ENCODE data around the gene ATRAID.

Gene ATRAID

DNA sequence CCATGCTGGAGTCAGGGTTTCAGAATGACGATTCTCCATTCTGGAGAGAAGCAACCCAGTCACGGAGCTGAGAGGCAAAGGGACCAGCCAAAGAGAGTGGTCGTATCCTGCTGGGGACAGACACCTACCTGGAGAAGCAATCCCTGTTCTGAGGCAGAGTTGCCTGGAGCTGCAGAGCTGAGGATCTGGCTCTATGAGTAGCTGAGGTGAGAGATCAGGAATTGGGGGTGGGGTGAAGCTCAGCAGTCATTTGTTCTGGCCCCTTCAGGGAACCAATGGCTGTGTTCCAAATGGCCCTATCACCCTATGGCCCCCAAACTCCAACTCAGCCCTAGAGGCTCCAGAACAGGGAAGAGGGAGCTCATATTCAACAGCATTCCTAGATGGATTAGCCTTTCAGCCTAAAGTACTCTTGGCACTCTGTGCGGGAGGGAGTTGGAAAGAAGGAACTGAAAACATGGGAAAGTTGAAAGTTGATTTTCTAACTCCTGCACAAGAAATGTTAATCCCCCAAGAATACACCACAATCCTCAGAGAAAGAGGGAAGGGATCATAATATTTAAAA is 3.3 kb upstream of the ATRAID start:
- Histone ChIP-seq H3K27me3 (ENCODE audit: control insufficient read depth, insufficient read depth, low read length, poor library complexity, severe bottlenecking) (no peaks in the 10 kb centered on the region), H3K4me1 (ENCODE audit: control insufficient read depth, insufficient read depth, low read length) (peaks cover 12% of the 10 kb centered on the region), H3K9me3 (ENCODE audit: control insufficient read depth, low read length) (no peaks in the 10 kb centered on the region), H3K36me3 (ENCODE audit: control insufficient read depth, insufficient read depth, low read length) (peaks cover 44% of the 10 kb centered on the region), H3K4me3 (ENCODE audit: insufficient read depth, low read depth, low read length) (no peak overlapping the region), H3K27ac (ENCODE audit: insufficient read depth, low read depth, low read length, poor library complexity, severe bottlenecking) (no peak overlapping the region)
- WGBS, 2 experiments = 86 to 91% methylated on average over 4 of the region's 4 CpGs

- H3K36me3 ChIP-seq (ENCODE audit: control insufficient read depth, insufficient read depth, low read length) = peaks cover 33% of the 10 kb centered on the region
- no peak overlapping the region for H3K27ac ChIP-seq (ENCODE audit: insufficient read depth, low read depth, low read length, poor library complexity, severe bottlenecking)
- no peak overlapping the region for H3K4me3 ChIP-seq (ENCODE audit: insufficient read depth, low read depth, low read length)
Observed at GRCh38 chr2:27209621-27210401, 2.0 kb upstream of the ATRAID start.

DNA sequence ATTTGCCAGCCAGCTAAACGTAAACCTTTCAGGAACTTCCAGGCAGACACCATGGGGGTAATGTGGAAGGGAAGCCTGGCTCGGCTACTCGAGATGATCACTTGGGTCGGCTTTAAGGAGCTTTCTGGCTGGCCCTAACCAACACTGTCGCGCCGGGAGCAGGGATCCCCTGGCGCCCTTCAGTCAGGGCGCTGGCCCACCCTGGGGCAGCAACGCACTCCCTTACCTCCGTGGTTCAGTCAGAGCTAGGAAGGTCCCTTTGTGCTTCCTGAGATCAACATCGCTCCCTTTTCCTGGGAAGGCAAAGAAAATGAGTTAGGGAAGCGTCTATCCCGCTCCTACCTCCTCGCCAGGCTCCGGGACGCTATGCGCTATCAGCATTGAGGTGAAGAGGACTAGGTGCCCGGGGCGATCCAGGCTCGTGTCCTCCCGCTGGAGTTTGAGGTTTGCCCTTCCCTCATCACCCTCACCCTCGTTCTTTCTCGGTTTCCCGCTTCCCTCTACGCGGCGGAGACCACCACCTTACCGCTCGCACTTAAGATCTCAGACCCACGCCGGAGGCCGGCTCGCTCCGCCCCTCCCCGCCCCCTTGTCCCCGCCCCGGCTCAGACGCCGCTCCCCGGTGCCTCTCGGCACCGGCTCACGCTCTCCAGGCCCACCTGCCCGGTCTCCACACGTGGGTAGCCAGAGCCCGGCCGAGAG is 449 bp upstream of the ATRAID start:
- Histone ChIP-seq H3K4me3 (ENCODE audit: insufficient read depth, low read depth, low read length) (peak overlapping the region; percentile 94), H3K27ac (ENCODE audit: insufficient read depth, low read depth, low read length, poor library complexity, severe bottlenecking) (peak overlapping the region; percentile 63)

More at GRCh38 chr2:27209621-27210401, 2.0 kb upstream of the ATRAID start:
- no peaks in the 10 kb centered on the region for H3K9me3 ChIP-seq (ENCODE audit: control insufficient read depth, low read length)
- WGBS, 2 experiments = 91 to 93% methylated on average over 6 of the region's 6 CpGs
- H3K27me3 ChIP-seq (ENCODE audit: control insufficient read depth, insufficient read depth, low read length, poor library complexity, severe bottlenecking) = no peaks in the 10 kb centered on the region
- H3K4me1 ChIP-seq (ENCODE audit: control insufficient read depth, insufficient read depth, low read length) = peaks cover 12% of the 10 kb centered on the region

GRCh38 chr2:27212626-27213471 is 1.0 kb downstream of the ATRAID start:
- Histone ChIP-seq H3K9me3 (ENCODE audit: control insufficient read depth, low read length) (no peaks in the 10 kb centered on the region), H3K4me3 (ENCODE audit: insufficient read depth, low read depth, low read length) (peak overlapping the region; percentile 94), H3K27ac (ENCODE audit: insufficient read depth, low read depth, low read length, poor library complexity, severe bottlenecking) (peak overlapping the region; percentile 97), H3K36me3 (ENCODE audit: control insufficient read depth, insufficient read depth, low read length) (peaks cover 6% of the 10 kb centered on the region), H3K27me3 (ENCODE audit: control insufficient read depth, insufficient read depth, low read length, poor library complexity, severe bottlenecking) (no peaks in the 10 kb centered on the region), H3K4me1 (ENCODE audit: control insufficient read depth, insufficient read depth, low read length) (peaks cover 12% of the 10 kb centered on the region)
- 16% methylated on average over 34 of the region's 34 CpGs for WGBS, 2 experiments

More for the DNA sequence above, 449 bp upstream of the ATRAID start:
- 1% methylated on average over 48 of the region's 48 CpGs for WGBS, 2 experiments
- no peaks in the 10 kb centered on the region for H3K9me3 ChIP-seq (ENCODE audit: control insufficient read depth, low read length)
- H3K4me1 ChIP-seq (ENCODE audit: control insufficient read depth, insufficient read depth, low read length) = peaks cover 12% of the 10 kb centered on the region
- peaks cover 20% of the 10 kb centered on the region for H3K36me3 ChIP-seq (ENCODE audit: control insufficient read depth, insufficient read depth, low read length)
- no peaks in the 10 kb centered on the region for H3K27me3 ChIP-seq (ENCODE audit: control insufficient read depth, insufficient read depth, low read length, poor library complexity, severe bottlenecking)

DNA sequence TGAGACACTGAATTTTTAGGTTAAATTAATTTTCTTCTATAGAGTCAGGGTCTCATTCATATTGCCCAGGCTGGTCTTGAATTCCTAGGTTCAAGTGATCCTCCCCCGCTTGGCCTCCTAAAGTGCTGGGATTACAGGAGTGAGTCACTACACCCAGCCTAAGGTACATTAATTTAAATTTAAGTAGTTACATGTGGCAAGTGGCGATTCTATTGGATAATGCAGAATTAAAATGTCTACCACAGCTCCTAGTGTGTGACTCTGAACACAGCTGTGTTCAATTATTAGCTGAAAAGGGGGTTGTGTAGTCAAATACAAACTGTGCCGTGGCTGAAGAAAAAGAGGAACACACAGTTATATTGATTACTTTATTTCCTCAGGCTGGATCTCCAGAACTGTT is 3.1 kb downstream of the ATRAID start:
- Histone ChIP-seq H3K4me1 (ENCODE audit: control insufficient read depth, insufficient read depth, low read length) (peaks cover 13% of the 10 kb centered on the region), H3K9me3 (ENCODE audit: control insufficient read depth, low read length) (no peaks in the 10 kb centered on the region), H3K4me3 (ENCODE audit: insufficient read depth, low read depth, low read length) (no peak overlapping the region), H3K27ac (ENCODE audit: insufficient read depth, low read depth, low read length, poor library complexity, severe bottlenecking) (no peak overlapping the region), H3K27me3 (ENCODE audit: control insufficient read depth, insufficient read depth, low read length, poor library complexity, severe bottlenecking) (no peaks in the 10 kb centered on the region), H3K36me3 (ENCODE audit: control insufficient read depth, insufficient read depth, low read length) (peaks cover 5% of the 10 kb centered on the region)
- 95% methylated on average over 3 of the region's 3 CpGs for WGBS, 2 experiments

GRCh38 chr2:27216416-27217137 is 4.7 kb downstream of the ATRAID start:
- Histone ChIP-seq H3K4me3 (ENCODE audit: insufficient read depth, low read depth, low read length) (no peak overlapping the region), H3K9me3 (ENCODE audit: control insufficient read depth, low read length) (no peaks in the 10 kb centered on the region), H3K27me3 (ENCODE audit: control insufficient read depth, insufficient read depth, low read length, poor library complexity, severe bottlenecking) (no peaks in the 10 kb centered on the region), H3K4me1 (ENCODE audit: control insufficient read depth, insufficient read depth, low read length) (peaks cover 13% of the 10 kb centered on the region), H3K36me3 (ENCODE audit: control insufficient read depth, insufficient read depth, low read length) (peaks cover 12% of the 10 kb centered on the region), H3K27ac (ENCODE audit: insufficient read depth, low read depth, low read length, poor library complexity, severe bottlenecking) (peak overlapping the region; percentile 61)
- 93 to 94% methylated on average over 13 of the region's 13 CpGs for WGBS, 2 experiments

- H3K9me3 ChIP-seq (ENCODE audit: control insufficient read depth, low read length) = no peaks in the 10 kb centered on the region
- H3K27me3 ChIP-seq (ENCODE audit: control insufficient read depth, insufficient read depth, low read length, poor library complexity, severe bottlenecking) = no peaks in the 10 kb centered on the region
- peaks cover 13% of the 10 kb centered on the region for H3K4me1 ChIP-seq (ENCODE audit: control insufficient read depth, insufficient read depth, low read length)
- 1 to 2% methylated on average over 72 of the region's 72 CpGs for WGBS, 2 experiments
- peak within 1 kb of the TSS; percentile 68 for H3K27ac ChIP-seq (ENCODE audit: insufficient read depth, low read depth, low read length, poor library complexity, severe bottlenecking)
- H3K36me3 ChIP-seq (ENCODE audit: control insufficient read depth, insufficient read depth, low read length) = peaks cover 21% of the 10 kb centered on the region
- H3K4me3 ChIP-seq (ENCODE audit: insufficient read depth, low read depth, low read length) = peak within 1 kb of the TSS; percentile 88
Observed at GRCh38 chr2:27217173-27218121, 5.6 kb downstream of the ATRAID start, which contains the start of gene CAD. Gene CAD, plus strand, starts transcription at chr2:27217369. Its CDS starts 183 bp downstream, at chr2:27217552.

GRCh38 chr2:27218614-27219013 is 6.8 kb downstream of the ATRAID start:
- Histone ChIP-seq H3K9me3 (ENCODE audit: control insufficient read depth, low read length) (no peaks in the 10 kb centered on the region), H3K4me1 (ENCODE audit: control insufficient read depth, insufficient read depth, low read length) (peaks cover 6% of the 10 kb centered on the region), H3K27ac (ENCODE audit: insufficient read depth, low read depth, low read length, poor library complexity, severe bottlenecking) (no peak overlapping the region), H3K36me3 (ENCODE audit: control insufficient read depth, insufficient read depth, low read length) (peaks cover 32% of the 10 kb centered on the region), H3K27me3 (ENCODE audit: control insufficient read depth, insufficient read depth, low read length, poor library complexity, severe bottlenecking) (no peaks in the 10 kb centered on the region), H3K4me3 (ENCODE audit: insufficient read depth, low read depth, low read length) (peak overlapping the region; percentile 88)
- WGBS, 2 experiments = 93 to 95% methylated on average over 4 of the region's 4 CpGs
